Stimulated activated CD8-positive, alpha-beta memory T cell treated with anti-CD3 and anti-CD28 coated beads, Interleukin-15, amount 100 ng/mL, for 24 hours (primary cell): ENCODE measurements around the gene UBLCP1.
"Not testable (repeated sequence)": the region's sequence is repeated elsewhere in the genome, so short reads cannot be mapped to it uniquely, and the experiment has no call there.

Source experiments
- DNase-seq: peaks from one replicate; pipeline ENCODE4 v3.0.0-alpha.2; 2020; ENCODE audit warnings: low read depth

The UBLCP1 gene

DNA sequence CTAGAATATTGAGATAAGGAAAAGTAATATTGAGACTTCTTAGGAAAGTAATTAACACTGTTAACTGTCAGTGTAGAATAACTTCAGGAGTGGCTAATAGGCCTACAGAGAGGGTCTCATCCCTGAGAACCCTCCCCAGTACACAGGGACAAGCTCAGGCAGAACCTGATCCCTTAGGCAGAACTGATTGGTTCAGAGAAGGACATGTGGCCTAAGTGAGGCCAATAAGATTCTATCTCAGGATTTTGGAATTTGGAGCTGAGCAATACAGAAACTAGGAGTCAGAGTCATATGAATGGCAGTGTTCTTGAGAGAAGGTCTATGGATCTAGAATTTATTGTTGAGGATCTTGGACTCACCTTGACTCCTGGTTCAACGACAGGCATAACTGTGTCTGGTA is 10.9 kb upstream of the UBLCP1 start:
- DNase-seq: no peak

GRCh38 chr5:159257007-159257406 is 6.1 kb upstream of the UBLCP1 start:
- no peak for DNase-seq

DNA sequence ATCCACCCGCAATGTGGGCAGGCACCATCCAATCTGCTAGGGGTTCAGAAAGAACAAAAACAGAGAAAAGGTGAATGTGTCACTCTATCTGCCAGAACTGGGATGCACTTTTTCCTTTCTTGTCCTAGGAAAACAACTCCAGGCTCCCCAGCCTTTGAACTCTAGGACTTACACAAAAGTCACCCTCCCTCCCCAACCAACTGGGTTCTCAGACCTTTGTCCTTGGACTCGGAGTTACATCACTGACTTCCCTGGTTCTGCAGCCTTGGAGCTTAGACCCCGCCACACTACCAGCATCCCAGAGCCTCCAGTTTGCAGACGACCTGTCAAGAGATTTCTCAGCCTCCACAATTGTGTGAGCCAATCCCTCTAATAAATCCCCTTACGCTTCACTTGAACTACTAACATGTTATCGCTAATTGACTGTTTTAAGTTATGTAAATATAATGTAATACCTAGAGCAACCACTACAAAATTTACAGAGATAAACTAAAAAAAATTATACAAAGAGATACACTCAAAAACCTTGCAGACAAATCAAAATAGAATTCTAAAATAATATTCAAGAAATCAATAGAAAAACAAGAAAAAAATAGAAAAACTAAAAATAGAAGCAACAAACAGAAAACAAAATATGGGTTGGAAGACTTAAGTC is 5.3 kb upstream of the UBLCP1 start:
- no peak for DNase-seq

DNA sequence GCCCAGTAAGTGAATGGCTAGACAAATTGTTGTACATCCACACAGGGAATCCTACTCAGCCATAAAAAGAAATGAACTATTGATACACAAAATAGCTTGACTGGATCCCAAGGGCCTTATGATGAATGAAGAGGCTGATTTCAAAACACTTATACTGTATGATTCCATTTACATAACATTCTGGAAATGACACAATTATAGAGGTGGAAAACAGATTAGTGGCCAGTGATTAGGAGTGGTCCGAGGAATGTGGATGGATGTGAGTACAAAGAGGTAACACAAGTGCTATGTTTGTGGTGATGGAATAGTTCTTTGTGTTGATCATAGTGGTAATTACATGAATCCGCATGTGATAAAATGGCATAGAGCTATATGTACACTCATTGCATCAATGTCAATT is 4.7 kb upstream of the UBLCP1 start:
- DNase-seq: no peak

- DNase-seq: not testable (repeated sequence)
Observed at GRCh38 chr5:159260212-159260611, 2.9 kb upstream of the UBLCP1 start.

DNA sequence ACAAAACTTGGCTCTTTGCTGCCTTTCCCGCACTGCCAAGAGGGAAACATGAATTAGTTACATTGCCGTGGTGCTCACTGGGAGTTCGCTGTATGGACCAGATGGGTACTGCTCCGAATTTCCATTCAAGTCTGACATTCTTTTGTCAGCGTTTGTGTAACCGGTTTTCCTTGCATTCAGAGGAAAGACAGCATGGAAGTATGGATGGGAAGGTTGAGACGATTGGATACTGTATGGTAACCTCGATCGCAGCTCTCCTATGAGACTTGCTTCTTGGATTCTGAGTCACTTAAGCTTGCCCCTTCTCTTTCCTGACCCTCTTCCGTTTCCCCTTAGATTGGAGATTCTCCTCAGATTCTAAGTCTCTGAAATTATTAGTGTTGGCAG is 625 bp upstream of the UBLCP1 start:
- DNase-seq: no peak

DNA sequence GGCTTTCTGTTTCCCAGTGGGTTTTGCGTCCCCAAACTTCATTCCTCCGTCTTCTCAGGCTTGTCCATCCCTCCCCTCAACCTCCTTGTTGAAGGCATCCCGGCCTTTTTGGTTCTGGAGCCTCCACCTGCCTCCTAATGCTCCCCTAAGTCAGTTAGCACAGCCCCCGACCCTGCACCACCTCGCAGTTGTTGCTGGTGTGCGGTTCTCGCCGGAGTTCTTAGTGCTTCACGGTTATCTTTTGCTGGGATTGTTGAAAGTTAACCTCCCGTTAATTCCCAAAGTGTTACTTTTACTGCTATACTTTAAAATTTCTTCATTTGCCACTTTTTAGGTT is 447 bp downstream of the UBLCP1 start:
- DNase-seq: no peak

DNA sequence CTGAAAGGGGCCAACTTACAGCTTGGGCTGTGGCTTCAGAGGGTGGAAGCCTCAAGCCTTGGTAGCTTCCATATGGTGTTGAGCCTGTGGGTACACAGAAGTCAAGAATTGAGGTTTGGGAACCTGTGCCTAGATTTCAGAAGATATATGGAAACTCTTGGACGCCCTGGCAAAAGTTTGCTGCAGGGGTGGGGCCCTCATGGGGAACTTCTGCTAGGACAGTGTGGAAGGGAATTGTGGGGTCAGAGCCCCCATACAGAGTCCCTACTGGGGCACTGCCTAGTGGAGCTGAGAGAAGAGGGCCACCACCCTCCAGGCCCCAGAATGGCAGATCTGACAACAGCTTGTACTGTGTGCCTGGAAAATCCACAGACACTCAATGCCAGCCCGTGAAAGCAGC is 3.7 kb downstream of the UBLCP1 start:
- DNase-seq: not testable (repeated sequence)

DNA sequence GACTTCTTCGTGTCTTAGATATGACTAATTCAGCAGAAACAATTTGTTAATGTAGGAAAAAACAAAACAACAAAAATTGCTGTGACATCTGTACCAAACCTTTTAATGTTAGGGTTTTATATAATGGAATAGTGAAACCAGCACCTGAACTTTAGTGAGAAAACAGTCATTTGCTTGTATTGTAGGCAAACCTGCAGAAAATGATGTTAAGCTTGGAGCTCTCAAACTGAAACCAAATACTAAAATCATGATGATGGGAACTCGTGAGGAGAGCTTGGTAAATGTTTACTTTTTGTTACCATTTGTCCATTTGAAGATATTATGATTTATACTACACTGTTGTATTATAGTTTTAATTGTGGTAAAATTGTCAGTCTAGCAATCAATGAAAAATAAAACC is 6.6 kb downstream of the UBLCP1 start:
- DNase-seq: no peak

- DNase-seq: no peak
Observed at GRCh38 chr5:159273923-159274322, 10.8 kb downstream of the UBLCP1 start.

DNA sequence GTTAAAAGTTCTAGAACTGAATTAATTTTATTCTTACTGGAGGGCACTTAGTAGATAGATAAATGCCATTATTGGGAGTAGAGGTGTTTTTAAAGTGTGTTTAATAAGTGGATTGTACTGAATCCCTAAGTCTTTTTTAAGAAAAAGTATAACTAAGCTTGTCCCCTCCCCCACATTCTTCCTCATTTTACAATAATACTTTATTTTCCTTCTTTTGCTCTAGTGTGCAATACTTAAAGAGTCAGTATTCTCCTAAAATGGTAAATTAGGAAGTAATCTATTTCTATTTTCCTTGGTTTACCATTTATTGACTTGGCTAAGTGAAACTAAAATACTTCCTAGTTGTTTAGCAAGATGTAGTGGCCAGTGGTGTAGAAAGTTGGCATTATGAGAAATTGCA is 11.6 kb downstream of the UBLCP1 start:
- no peak for DNase-seq

GRCh38 chr5:159286420-159287035 is 23.4 kb downstream of the UBLCP1 start:
- no peak for DNase-seq

GRCh38 chr5:159290741-159291140 is 27.7 kb downstream of the UBLCP1 start:
- DNase-seq: no peak

GRCh38 chr5:159294921-159295320 is 31.8 kb downstream of the UBLCP1 start:
- DNase-seq: no peak

DNA sequence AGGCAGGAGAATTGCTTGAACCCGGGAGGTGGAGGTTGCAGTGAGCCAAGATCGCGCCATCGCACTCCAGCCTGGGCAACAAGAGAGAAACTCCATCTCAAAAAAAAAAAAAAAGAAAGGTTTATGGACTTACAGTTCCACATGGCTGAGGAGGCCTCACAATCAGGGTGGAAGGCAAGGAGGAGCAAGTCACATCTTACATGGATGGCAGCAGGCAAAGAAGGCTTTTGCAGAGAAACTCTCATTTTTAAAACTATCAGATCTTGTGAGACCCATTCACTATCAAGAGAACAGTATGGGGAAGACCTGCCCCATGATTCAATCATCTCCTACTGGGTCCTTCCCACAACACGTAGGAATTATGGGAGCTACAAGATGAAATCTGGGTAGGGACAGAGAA is 34.2 kb downstream of the UBLCP1 start:
- DNase-seq: not testable (repeated sequence)

- no peak for DNase-seq
Observed at GRCh38 chr5:159301466-159301865, 38.4 kb downstream of the UBLCP1 start.

GRCh38 chr5:159301929-159302860 is 39.1 kb downstream of the UBLCP1 start:
- DNase-seq: not testable (repeated sequence)

DNA sequence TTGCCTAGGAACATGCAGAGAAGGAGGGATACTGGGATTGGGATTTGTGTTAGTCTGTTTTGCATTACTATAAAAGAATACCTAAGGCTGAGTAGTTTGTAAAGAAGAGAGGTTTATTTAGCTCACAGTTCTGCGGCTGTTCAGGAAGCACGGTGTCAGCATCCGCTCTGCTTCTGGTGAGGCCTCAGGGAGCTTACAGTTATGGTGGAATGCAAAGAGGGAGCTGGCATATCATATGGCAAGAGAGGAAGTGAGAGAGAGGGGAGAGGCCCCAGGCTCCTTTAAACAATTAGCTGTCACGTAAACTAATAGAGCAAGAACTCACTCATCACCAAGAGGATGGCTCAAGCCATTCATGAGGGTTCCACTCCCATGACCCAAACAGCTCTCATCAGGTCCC is 40.2 kb downstream of the UBLCP1 start:
- no peak for DNase-seq

GRCh38 chr5:159304961-159305595 is 42.0 kb downstream of the UBLCP1 start:
- DNase-seq: no peak

GRCh38 chr5:159309689-159310433 is 46.8 kb downstream of the UBLCP1 start:
- DNase-seq: no peak

GRCh38 chr5:159310511-159310910 is 47.4 kb downstream of the UBLCP1 start:
- DNase-seq: no peak

DNA sequence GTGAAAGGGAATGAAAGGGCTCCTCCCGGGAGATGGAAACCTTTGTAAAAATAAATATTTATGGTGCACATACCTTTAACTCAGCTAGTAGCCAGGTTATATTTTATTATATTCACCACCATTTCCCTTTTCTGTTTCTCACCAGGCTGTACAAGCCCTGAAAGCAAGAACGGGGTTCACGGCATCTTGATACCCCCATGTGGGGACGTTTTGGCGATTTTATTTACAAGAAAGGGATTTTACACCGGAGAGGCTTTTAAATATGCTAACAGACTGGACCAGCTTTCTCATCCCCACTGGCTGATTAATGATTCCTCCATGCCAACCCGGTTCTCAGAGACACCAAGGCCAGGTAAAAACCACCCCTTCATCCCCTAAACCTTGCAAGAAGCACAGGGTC is 48.0 kb downstream of the UBLCP1 start:
- DNase-seq: no peak
